ENCODE results near the gene GDPD5.

GDPD5 gene

DNA sequence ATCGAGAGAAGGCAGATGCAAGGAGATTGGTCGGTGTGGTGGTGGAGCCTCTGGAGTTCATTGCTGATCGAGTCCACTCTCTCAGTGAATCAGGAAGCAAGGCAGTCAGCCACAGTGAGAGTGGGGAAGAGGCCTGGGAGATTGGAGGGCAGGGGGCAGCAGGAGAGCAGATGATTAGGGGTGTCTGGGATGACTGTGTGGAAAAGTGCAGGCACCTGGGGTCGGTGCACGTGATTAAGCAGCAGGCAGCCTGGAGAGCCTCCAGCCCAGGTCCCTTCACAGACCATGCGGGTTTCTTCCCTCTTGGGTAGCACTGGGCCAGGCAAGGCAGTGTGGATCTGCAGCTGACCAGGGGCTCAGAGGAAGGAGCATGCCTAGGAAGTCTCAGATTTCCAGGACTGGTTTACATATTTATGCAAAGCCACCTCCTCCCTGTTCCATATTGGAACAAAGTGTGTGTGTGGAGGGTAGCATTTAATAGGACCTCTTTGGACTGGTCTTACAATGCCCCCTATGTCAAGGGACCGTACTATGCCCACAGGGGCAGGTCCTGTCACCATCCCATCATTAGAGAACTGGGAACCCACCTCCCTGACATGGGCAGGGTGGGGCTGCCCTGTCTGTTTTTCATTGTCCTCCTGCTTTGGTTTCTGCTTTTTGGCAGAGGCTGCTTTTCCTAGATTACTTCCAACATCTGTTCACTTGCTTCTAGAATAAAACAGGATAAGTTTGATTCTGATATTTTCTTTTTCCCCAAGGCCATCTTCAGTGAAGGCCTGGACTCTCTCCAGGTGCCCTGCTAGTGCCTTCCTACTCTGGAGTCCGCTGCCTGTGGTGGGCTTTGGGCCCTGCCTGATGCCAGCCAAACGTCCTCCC is 14.0 kb upstream of the GDPD5 start:
- Histone ChIP-seq H3K4me2 (ENCODE audit: low read length) (no peak overlapping the region), H3K79me2 (ENCODE audit: control insufficient read depth, low read length) (no peaks in the 10 kb centered on the region), H3K27me3 (ENCODE audit: control insufficient read depth, low read length) (peaks cover 16% of the 10 kb centered on the region), H3K4me1 (ENCODE audit: control insufficient read depth, low read length) (peaks cover 12% of the 10 kb centered on the region), H3K9me3 (ENCODE audit: control insufficient read depth, insufficient read depth, low read length) (no peaks in the 10 kb centered on the region), H3K36me3 (ENCODE audit: control insufficient read depth, low read length) (no peaks in the 10 kb centered on the region), H4K20me1 (ENCODE audit: control insufficient read depth, insufficient read depth, low read depth, low read length) (no peaks in the 10 kb centered on the region), H3F3A (ENCODE audit: control insufficient read depth, insufficient read depth) (no peaks in the 10 kb centered on the region), H3K27ac (ENCODE audit: low read depth, low read length) (no peak overlapping the region), H3K4me3 (ENCODE audit: low read length) (no peak overlapping the region), H3K9me2 (replicated peaks; ENCODE audit: control insufficient read depth, low read length) (no peaks in the 10 kb centered on the region)
- TF ChIP-seq CTCF (IDR thresholded peaks at IDR 0.05; ENCODE audit: low read depth, low read length, poor library complexity, severe bottlenecking): no peak
- TF ChIP-seq EZH2phosphoT487 (IDR thresholded peaks at IDR 0.05; ENCODE audit: borderline replicate concordance, low read length): no peak

DNA sequence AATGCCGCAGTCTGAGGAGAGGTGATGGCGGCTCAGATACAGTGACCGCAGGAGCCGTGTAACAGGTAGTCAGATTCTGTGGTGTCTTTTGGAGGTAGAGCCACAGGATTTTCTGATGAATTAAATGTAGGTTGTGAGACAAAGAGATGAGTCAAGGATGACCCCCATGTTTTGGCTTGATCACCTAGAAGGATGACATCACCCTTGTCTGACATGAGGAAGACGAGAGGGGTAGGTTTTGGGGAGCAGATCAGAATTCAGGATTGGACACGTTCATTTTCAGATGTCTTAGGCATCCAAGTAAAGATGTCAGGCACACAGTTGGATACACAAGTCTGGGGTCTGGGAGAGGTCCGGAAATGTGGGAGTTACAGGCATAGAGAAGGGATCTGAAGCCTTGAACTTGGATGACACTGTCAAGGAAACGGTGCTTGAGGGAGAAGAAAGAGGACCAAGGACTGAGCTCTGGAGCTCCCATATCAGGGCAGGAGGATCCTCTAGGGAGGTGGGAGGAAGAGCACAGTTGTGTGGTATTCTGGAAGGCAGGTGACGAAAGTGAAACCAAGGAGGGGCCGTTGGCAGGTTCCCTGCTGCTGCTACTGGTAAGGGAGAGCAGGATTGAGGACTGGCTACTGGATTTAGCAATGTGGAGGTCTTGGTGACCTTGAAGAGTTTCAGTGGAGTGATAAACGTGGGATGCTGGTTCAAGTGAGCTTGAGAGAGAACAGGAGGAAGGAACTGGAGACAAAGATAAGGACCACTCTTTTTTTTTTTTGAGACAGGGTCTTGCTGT is 12.6 kb upstream of the GDPD5 start:
- Histone ChIP-seq H3K4me2 (ENCODE audit: low read length) (no peak overlapping the region), H3F3A (ENCODE audit: control insufficient read depth, insufficient read depth) (no peaks in the 10 kb centered on the region)

GRCh38 chr11:75537740-75538139 is 12.0 kb upstream of the GDPD5 start:
- H3K9me3 ChIP-seq (ENCODE audit: control insufficient read depth, insufficient read depth, low read length): no peaks in the 10 kb centered on the region
- no peaks in the 10 kb centered on the region for H3K36me3 ChIP-seq (ENCODE audit: control insufficient read depth, low read length)
- H3F3A ChIP-seq (ENCODE audit: control insufficient read depth, insufficient read depth): no peaks in the 10 kb centered on the region
- peak overlapping the region; percentile 45 for H3K4me2 ChIP-seq (ENCODE audit: low read length)
- H3K9me2 ChIP-seq (replicated peaks; ENCODE audit: control insufficient read depth, low read length): no peaks in the 10 kb centered on the region
- no peak overlapping the region for H3K4me3 ChIP-seq (ENCODE audit: low read length)
- no peaks in the 10 kb centered on the region for H3K79me2 ChIP-seq (ENCODE audit: control insufficient read depth, low read length)
- H3K27ac ChIP-seq (ENCODE audit: low read depth, low read length): no peak overlapping the region
- H3K4me1 ChIP-seq (ENCODE audit: control insufficient read depth, low read length): peaks cover 12% of the 10 kb centered on the region
- H3K27me3 ChIP-seq (ENCODE audit: control insufficient read depth, low read length): peaks cover 27% of the 10 kb centered on the region
- TF ChIP-seq EZH2phosphoT487 (IDR thresholded peaks at IDR 0.05; ENCODE audit: borderline replicate concordance, low read length): no peak
- no peak for TF ChIP-seq CTCF (IDR thresholded peaks at IDR 0.05; ENCODE audit: low read depth, low read length, poor library complexity, severe bottlenecking)
- H4K20me1 ChIP-seq (ENCODE audit: control insufficient read depth, insufficient read depth, low read depth, low read length): no peaks in the 10 kb centered on the region

More for the DNA sequence above, 12.6 kb upstream of the GDPD5 start:
- Histone ChIP-seq H3K27me3 (ENCODE audit: control insufficient read depth, low read length) (peaks cover 25% of the 10 kb centered on the region), H3K9me3 (ENCODE audit: control insufficient read depth, insufficient read depth, low read length) (no peaks in the 10 kb centered on the region), H3K4me3 (ENCODE audit: low read length) (no peak overlapping the region), H3K79me2 (ENCODE audit: control insufficient read depth, low read length) (no peaks in the 10 kb centered on the region), H3K36me3 (ENCODE audit: control insufficient read depth, low read length) (no peaks in the 10 kb centered on the region), H3K27ac (ENCODE audit: low read depth, low read length) (no peak overlapping the region), H4K20me1 (ENCODE audit: control insufficient read depth, insufficient read depth, low read depth, low read length) (no peaks in the 10 kb centered on the region), H3K4me1 (ENCODE audit: control insufficient read depth, low read length) (peaks cover 12% of the 10 kb centered on the region), H3K9me2 (replicated peaks; ENCODE audit: control insufficient read depth, low read length) (no peaks in the 10 kb centered on the region)
- no peak for TF ChIP-seq CTCF (IDR thresholded peaks at IDR 0.05; ENCODE audit: low read depth, low read length, poor library complexity, severe bottlenecking)
- TF ChIP-seq EZH2phosphoT487 (IDR thresholded peaks at IDR 0.05; ENCODE audit: borderline replicate concordance, low read length): no peak

Data from DOHH2 (cell line).